Caco-2 (cell line): ENCODE data around the gene TAOK2. TPM values are rescaled to one million over a fixed set of nuclear protein-coding genes. Genes with fewer than 3 reads are reported as not detected.
A peak's percentile ranks its signal among the peaks of the same experiment; 100 is the strongest.

Experiments used
- BruUV-seq: library from RNA; stranded (reverse); fragments of 400-500 nt; replicated peaks from 2 replicates; lab custom pipeline; 2021; lab: Mats Ljungman, UMichigan
- CTCF ChIA-PET: fragments of 300-600 bp; sonication (Branson Sonifier 250); formaldehyde crosslinking; loops from one replicate; lab custom pipeline; 2022; ENCODE audit warnings: antibody characterized with exemption; lab: Charles Lee
- POLR2A ChIA-PET: fragments of 300-600 bp; sonication (Branson Sonifier 250); formaldehyde crosslinking; loops from one replicate; lab custom pipeline; 2022; ENCODE audit warnings: antibody characterized with exemption; lab: Charles Lee
- DNase-seq, 2 experiments: peaks; one replicate each; pipeline versions ENCODE4 v3.0.0 to v3.0.0-alpha.2; 2020 to 2022
- H3K27me3 ChIP-seq: replicated peaks from 2 replicates; pipeline ENCODE4 v1.6.0; 2011; ENCODE audit warnings: low read length; ENCODE audit not compliant: control insufficient read depth, insufficient read depth
- H3K36me3 ChIP-seq: 2 replicates; pipeline ENCODE4 v1.5.1; 2011; ENCODE audit warnings: low read length; ENCODE audit not compliant: control insufficient read depth, insufficient read depth
- H3K4me1 ChIP-seq: fragments of 250-450 bp; sonication (Bioruptor Pico); 2 replicates; pipeline ENCODE4 v1.5.1; 2020; ENCODE audit warnings: mild to moderate bottlenecking
- H3K4me3 ChIP-seq: 2 replicates; pipeline ENCODE4 v1.5.1; 2011; ENCODE audit warnings: low read depth, mild to moderate bottlenecking, control low read depth, low read length
- H3K9me3 ChIP-seq: fragments of 250-450 bp; sonication (Bioruptor Pico); 2 replicates; pipeline ENCODE4 v1.5.1; 2020; ENCODE audit warnings: mild to moderate bottlenecking, moderate library complexity
- H3K27ac Mint-ChIP-seq: one replicate; pipeline ENCODE4 v1.8.0; 2022; ENCODE audit warnings: mixed read lengths; ENCODE audit not compliant: unreplicated experiment
- H3K27me3 Mint-ChIP-seq: one replicate; pipeline ENCODE4 v1.8.0; 2022; ENCODE audit warnings: mixed read lengths; ENCODE audit not compliant: insufficient read depth, unreplicated experiment
- H3K36me3 Mint-ChIP-seq: one replicate; pipeline ENCODE4 v1.8.0; 2022; ENCODE audit warnings: mild to moderate bottlenecking, mixed read lengths; ENCODE audit not compliant: insufficient read depth, unreplicated experiment
- H3K4me1 Mint-ChIP-seq: one replicate; pipeline ENCODE4 v1.8.0; 2022; ENCODE audit warnings: low read depth, mixed read lengths; ENCODE audit not compliant: unreplicated experiment
- H3K4me3 Mint-ChIP-seq: one replicate; pipeline ENCODE4 v1.8.0; 2022; ENCODE audit warnings: mild to moderate bottlenecking, moderate library complexity, mixed read lengths; ENCODE audit not compliant: unreplicated experiment
- H3K9me3 Mint-ChIP-seq: one replicate; pipeline ENCODE4 v1.8.0; 2022; ENCODE audit warnings: mixed read lengths; ENCODE audit not compliant: unreplicated experiment
- intact Hi-C: fragments of 100-400 bp; cut with micrococcal nuclease; formaldehyde crosslinking; loops from one replicate; pipeline ENCODE4 v1.10.0; 2022; ENCODE audit not compliant: unreplicated experiment
- total RNA-seq: library from RNA; stranded (reverse); gene quantifications from 2 replicates; pipeline ENCODE4 v1.2.3, GENCODE V29; 2022
- TF ChIP-seq, protein P1 (sequence below), 2 experiments: fragments of 200-600 bp in 1 of 2; IDR thresholded peaks; 1 replicate in 1 of 2; 2 replicates in 1 of 2; pipeline versions ENCODE4 v1.5.1 to v1.8.0; 2011 to 2022; ENCODE audit warnings: antibody characterized with exemption in 1 of 2, control low read depth in 1 of 2, inconsistent platforms in 1 of 2, low read depth in 1 of 2, low read length in 1 of 2, mild to moderate bottlenecking in 1 of 2, moderate library complexity in 1 of 2; ENCODE audit not compliant: insufficient read depth in 1 of 2, severe bottlenecking in 1 of 2, unreplicated experiment in 1 of 2

The TAOK2 gene
- total RNA-seq, 1 experiment from 2014 or later = 47.1 TPM

DNA sequence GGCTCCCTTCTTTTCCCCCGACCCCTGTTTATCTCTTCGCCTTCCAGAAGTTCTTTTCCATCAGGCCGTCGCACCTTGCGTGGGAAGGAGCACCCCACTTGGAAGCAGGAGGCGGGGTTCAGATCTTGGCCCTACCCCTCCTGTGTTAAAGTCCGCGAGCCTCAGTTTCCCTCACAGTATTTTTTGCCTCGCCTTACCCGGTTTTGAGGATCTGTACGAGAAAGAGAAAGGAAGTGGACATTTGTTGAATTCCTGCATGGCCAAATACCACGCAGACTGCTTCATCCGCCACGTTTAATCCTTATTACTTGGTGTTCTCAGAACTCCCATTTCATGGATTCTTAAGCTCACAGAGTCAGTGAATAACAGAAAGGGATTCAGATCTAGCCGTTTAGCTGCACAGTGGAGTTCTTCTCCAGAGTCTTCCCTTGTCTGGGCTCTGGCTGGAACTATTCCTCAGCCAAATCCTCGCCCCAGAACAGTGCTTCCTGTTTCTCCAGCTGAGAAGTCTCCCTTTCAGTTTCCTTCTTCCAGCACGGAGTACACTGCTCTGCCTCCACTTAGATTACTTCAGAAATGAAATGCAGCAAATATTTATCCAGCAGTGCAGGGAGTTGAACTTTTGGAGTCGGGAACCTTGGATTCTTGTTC is 11.2 kb upstream of the TAOK2 start:
- Histone ChIP-seq H3K36me3 (no peaks in the 10 kb centered on the region), H3K9me3 (no peaks in the 10 kb centered on the region), H3K27me3 (no peaks in the 10 kb centered on the region), H3K4me3 (peak overlapping the region; percentile 78), H3K4me1 (no peaks in the 10 kb centered on the region)
- ChIA-PET POLR2A (interaction anchor here (0.6 to 1.6 kb wide), 6 partner anchors 11 to 688 kb away, joined by 3 to 18 read pairs (median 8); partner anchors contain the start of genes KCTD13 and TAOK2), CTCF (interaction anchor here (0.6 to 1.6 kb wide), 9 partner anchors 11 to 155 kb away, joined by 3 to 9 read pairs (median 4); partner anchors contain the start of genes CDIPT, KCTD13, SEZ6L2 and TAOK2)
- TF ChIP-seq, protein P1, sequence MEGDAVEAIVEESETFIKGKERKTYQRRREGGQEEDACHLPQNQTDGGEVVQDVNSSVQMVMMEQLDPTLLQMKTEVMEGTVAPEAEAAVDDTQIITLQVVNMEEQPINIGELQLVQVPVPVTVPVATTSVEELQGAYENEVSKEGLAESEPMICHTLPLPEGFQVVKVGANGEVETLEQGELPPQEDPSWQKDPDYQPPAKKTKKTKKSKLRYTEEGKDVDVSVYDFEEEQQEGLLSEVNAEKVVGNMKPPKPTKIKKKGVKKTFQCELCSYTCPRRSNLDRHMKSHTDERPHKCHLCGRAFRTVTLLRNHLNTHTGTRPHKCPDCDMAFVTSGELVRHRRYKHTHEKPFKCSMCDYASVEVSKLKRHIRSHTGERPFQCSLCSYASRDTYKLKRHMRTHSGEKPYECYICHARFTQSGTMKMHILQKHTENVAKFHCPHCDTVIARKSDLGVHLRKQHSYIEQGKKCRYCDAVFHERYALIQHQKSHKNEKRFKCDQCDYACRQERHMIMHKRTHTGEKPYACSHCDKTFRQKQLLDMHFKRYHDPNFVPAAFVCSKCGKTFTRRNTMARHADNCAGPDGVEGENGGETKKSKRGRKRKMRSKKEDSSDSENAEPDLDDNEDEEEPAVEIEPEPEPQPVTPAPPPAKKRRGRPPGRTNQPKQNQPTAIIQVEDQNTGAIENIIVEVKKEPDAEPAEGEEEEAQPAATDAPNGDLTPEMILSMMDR (IDR thresholded peaks at IDR 0.05; ENCODE audit: insufficient read depth in 1 of 2, low read depth in 1 of 2, low read length in 1 of 2, severe bottlenecking in 1 of 2, unreplicated experiment in 1 of 2) = no peak
- BruUV-seq = TSS peak; percentile 76
- peak overlapping the region; percentile 79 for H3K27ac Mint-ChIP-seq
- no peaks in the 10 kb centered on the region for H3K27me3 Mint-ChIP-seq
- peaks cover 8% of the 10 kb centered on the region for H3K4me1 Mint-ChIP-seq
- H3K4me3 Mint-ChIP-seq = peak overlapping the region; percentile 79
- H3K9me3 Mint-ChIP-seq = no peaks in the 10 kb centered on the region
- intact Hi-C loops = loop anchor here (1.0 to 2.0 kb wide), 2 partner anchors 33 to 36 kb away; partner anchors contain the start of genes HIRIP3 and KCTD13
- no peak for DNase-seq
- peaks cover 5% of the 10 kb centered on the region for H3K36me3 Mint-ChIP-seq

DNA sequence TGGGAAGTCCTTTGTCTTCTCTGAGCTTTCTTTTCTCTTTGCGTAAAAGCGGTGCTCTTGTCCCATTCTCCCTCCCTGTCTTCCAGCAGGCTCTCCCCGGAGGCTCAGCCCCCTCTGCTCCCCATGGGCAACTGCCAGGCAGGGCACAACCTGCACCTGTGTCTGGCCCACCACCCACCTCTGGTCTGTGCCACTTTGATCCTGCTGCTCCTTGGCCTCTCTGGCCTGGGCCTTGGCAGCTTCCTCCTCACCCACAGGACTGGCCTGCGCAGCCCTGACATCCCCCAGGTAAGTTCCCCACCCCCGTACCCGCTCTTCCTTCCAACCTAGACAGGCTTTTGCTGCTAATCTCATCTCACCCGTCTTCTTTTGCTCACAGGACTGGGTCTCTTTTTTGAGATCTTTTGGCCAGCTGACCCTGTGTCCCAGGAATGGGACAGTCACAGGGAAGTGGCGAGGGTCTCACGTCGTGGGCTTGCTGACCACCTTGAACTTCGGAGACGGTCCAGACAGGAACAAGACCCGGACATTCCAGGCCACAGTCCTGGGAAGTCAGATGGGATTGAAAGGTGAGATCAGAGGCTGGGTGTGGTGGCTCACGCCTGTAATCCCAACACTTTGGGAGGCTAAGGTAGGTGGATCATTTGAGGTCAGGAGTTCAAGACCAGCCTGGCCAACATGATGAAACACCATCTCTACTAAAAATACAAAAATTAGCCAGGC is 10.5 kb upstream of the TAOK2 start:
- H3K4me1 Mint-ChIP-seq = peaks cover 8% of the 10 kb centered on the region
- CTCF ChIA-PET = no interaction called here

DNA sequence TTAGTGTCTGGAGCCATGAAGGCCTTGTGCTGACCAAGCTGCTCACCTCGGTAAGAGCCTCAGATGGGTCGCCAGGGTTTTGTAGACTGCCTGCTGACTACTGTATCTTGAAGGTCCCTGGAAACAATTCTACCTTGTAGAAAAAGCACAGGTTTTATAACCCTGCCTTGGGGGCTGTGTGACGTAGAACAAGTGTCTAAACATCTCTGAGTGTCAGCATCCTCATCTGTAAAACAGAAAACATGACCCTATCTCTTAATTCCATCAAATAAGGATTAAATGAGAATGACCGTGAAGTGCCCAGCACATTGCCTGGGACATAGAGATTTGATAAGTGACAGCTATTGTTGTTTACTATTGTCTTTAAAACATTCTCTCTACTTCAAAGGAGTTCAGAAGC is 5.5 kb upstream of the TAOK2 start:
- H3K36me3 Mint-ChIP-seq = peaks cover 33% of the 10 kb centered on the region
- no peaks in the 10 kb centered on the region for H3K9me3 ChIP-seq
- H3K27ac Mint-ChIP-seq = no peak overlapping the region
- H3K4me3 ChIP-seq = no peak overlapping the region
- H3K36me3 ChIP-seq = no peaks in the 10 kb centered on the region
- intact Hi-C loops = no loop called here
- peaks cover under 1% of the 10 kb centered on the region for H3K4me1 Mint-ChIP-seq
- no peaks in the 10 kb centered on the region for H3K27me3 ChIP-seq
- TF ChIP-seq, protein P1 (IDR thresholded peaks at IDR 0.05; ENCODE audit: insufficient read depth in 1 of 2, low read depth in 1 of 2, low read length in 1 of 2, severe bottlenecking in 1 of 2, unreplicated experiment in 1 of 2) = no peak
- H3K4me3 Mint-ChIP-seq = no peak overlapping the region
- H3K4me1 ChIP-seq = 0 out of 2 replicates have a peak, but pooled peaks cover 4% of the 10 kb centered on the region
- BruUV-seq = no TSS peak
- no peak for DNase-seq
- no peaks in the 10 kb centered on the region for H3K27me3 Mint-ChIP-seq
- ChIA-PET POLR2A (no interaction called here), CTCF (no interaction called here)
- no peaks in the 10 kb centered on the region for H3K9me3 Mint-ChIP-seq

More for the DNA sequence above, 10.5 kb upstream of the TAOK2 start:
- Mint-ChIP-seq H3K4me3 (peak overlapping the region; percentile 79), H3K27ac (peak overlapping the region; percentile 79), H3K27me3 (no peaks in the 10 kb centered on the region), H3K36me3 (peaks cover 6% of the 10 kb centered on the region), H3K9me3 (no peaks in the 10 kb centered on the region)
- no peaks in the 10 kb centered on the region for H3K4me1 ChIP-seq
- H3K4me3 ChIP-seq = no peak overlapping the region
- POLR2A ChIA-PET = interaction anchor here (0.9 kb wide), 1 partner anchor 10 kb away, joined by 6 read pairs; the partner anchor contains the start of gene TAOK2
- TF ChIP-seq, protein P1 (IDR thresholded peaks at IDR 0.05; ENCODE audit: insufficient read depth in 1 of 2, low read depth in 1 of 2, low read length in 1 of 2, severe bottlenecking in 1 of 2, unreplicated experiment in 1 of 2) = no peak
- no peak for DNase-seq
- H3K27me3 ChIP-seq = no peaks in the 10 kb centered on the region
- no peaks in the 10 kb centered on the region for H3K36me3 ChIP-seq
- H3K9me3 ChIP-seq = no peaks in the 10 kb centered on the region
- no TSS peak for BruUV-seq
- intact Hi-C loops = loop anchor here (2.0 kb wide), 1 partner anchor 36 kb away; the partner anchor contains the start of gene KCTD13
